Keratinocyte (primary cell): ENCODE measurements around the gene C1QTNF12. TPM values are rescaled to one million over a fixed set of nuclear protein-coding genes. Genes with fewer than 3 reads are reported as not detected.

Source experiments
- DNase-seq: peaks from one replicate; pipeline ENCODE4 v3.0.0-alpha.2; 2011; ENCODE audit warnings: low read depth, missing footprints, low spot score
- FAIRE-seq: peaks from 2 replicates; lab custom pipeline; 2011; peaks lifted over from hg19 to GRCh38; lab: Jason Lieb, UNC
- H2AFZ ChIP-seq: 2 replicates; pipeline ENCODE4 v1.6.0; 2012; ENCODE audit warnings: low read length, control low read depth, inconsistent platforms; ENCODE audit not compliant: control insufficient read depth
- H3K27ac ChIP-seq: 2 replicates; pipeline ENCODE4 v1.5.1; 2011; ENCODE audit warnings: low read length; ENCODE audit not compliant: control insufficient read depth, insufficient read depth
- H3K27me3 ChIP-seq: 3 replicates; pipeline ENCODE4 v1.6.0; 2011; ENCODE audit warnings: low read length; ENCODE audit not compliant: control insufficient read depth, insufficient read depth; ENCODE audit errors: extremely low read depth
- H3K36me3 ChIP-seq, 2 experiments: 2 replicates in 1 of 2; 3 replicates in 1 of 2; pipeline ENCODE4 v1.5.1; 2011; ENCODE audit warnings: low read length in 2 of 2, mild to moderate bottlenecking in 1 of 2; ENCODE audit not compliant: control insufficient read depth in 2 of 2, insufficient read depth in 2 of 2; ENCODE audit errors: extremely low read depth in 1 of 2
- H3K4me1 ChIP-seq: 3 replicates; pipeline ENCODE4 v1.5.1; 2011; ENCODE audit warnings: low read length; ENCODE audit not compliant: control insufficient read depth, insufficient read depth; ENCODE audit errors: extremely low read depth
- H3K4me2 ChIP-seq: 3 replicates; pipeline ENCODE4 v1.6.0; 2011; ENCODE audit warnings: low read depth, low read length; ENCODE audit not compliant: control insufficient read depth, insufficient read depth; ENCODE audit errors: extremely low read depth
- H3K4me3 ChIP-seq, 3 experiments: fragments of 200-600 bp in 1 of 3; sonication (generic) in 1 of 3; 2 replicates in 2 of 3; 3 replicates in 1 of 3; pipeline ENCODE4 v1.5.1; 2011 to 2016; ENCODE audit warnings: low read length in 3 of 3, mild to moderate bottlenecking in 3 of 3, control low read depth in 2 of 3, inconsistent platforms in 1 of 3, low read depth in 1 of 3, mixed read lengths in 1 of 3, mixed run types in 1 of 3, moderate library complexity in 1 of 3; ENCODE audit not compliant: control insufficient read depth in 2 of 3, insufficient read depth in 2 of 3; ENCODE audit errors: extremely low read depth in 1 of 3
- H3K79me2 ChIP-seq: 2 replicates; pipeline ENCODE4 v1.6.0; 2012; ENCODE audit warnings: low read length; ENCODE audit not compliant: control insufficient read depth, insufficient read depth
- H3K9ac ChIP-seq: 3 replicates; pipeline ENCODE4 v1.6.0; 2011; ENCODE audit warnings: low read length; ENCODE audit not compliant: control insufficient read depth, insufficient read depth; ENCODE audit errors: extremely low read depth
- H3K9me1 ChIP-seq: 3 replicates; pipeline ENCODE4 v1.6.0; 2011; ENCODE audit warnings: low read length; ENCODE audit not compliant: control insufficient read depth, insufficient read depth; ENCODE audit errors: extremely low read depth
- H3K9me3 ChIP-seq: 2 replicates; pipeline ENCODE4 v1.5.1; 2012; ENCODE audit warnings: low read depth, low read length; ENCODE audit not compliant: control insufficient read depth
- H4K20me1 ChIP-seq: 3 replicates; pipeline ENCODE4 v1.6.0; 2011; ENCODE audit warnings: low read length; ENCODE audit not compliant: control insufficient read depth, insufficient read depth; ENCODE audit errors: extremely low read depth
- CTCF ChIP-seq, 3 experiments: IDR thresholded peaks in 1 of 3; conservative IDR thresholded peaks in 1 of 3; optimal IDR thresholded peaks in 1 of 3; 2 replicates in 2 of 3; 3 replicates in 1 of 3; pipeline versions ENCODE3 to v1.5.1; 2011; ENCODE audit warnings: low read length in 3 of 3, mild to moderate bottlenecking in 3 of 3, moderate library complexity in 2 of 3, control low read depth in 1 of 3, inconsistent platforms in 1 of 3; ENCODE audit not compliant: insufficient read depth in 2 of 3; ENCODE audit errors: extremely low read depth in 1 of 3
- EZH2 ChIP-seq: IDR thresholded peaks from one replicate; pipeline ENCODE4 v1.6.1; 2012; ENCODE audit warnings: inconsistent platforms, mild to moderate bottlenecking, low read length, moderate library complexity
- dilution Hi-C: fragments of 300-500 bp; cut with MboI; formaldehyde crosslinking; loops from one replicate; pipeline ENCODE4 v1.7.0; 2020; ENCODE audit warnings: low sequenced_read_pairs; ENCODE audit not compliant: extremely low pct_ligation_motif_present
- polyA plus RNA-seq, 5 experiments: library from polyadenylated mRNA; depleted of rRNA in 3 of 5; stranded (reverse) in 3 of 5; stranded (forward) in 1 of 5; unstranded in 1 of 5; fragments of >200 nt; gene quantifications; 1 replicate in 1 of 5; 2 replicates in 3 of 5; 3 replicates in 1 of 5; pipeline versions ENCODE4 v1.2.1 to v1.2.3, GENCODE V29; 2011 to 2012; ENCODE audit warnings: missing spikeins in 2 of 5, low read depth in 1 of 5, low replicate concordance in 1 of 5

C1QTNF12 gene
- polyA plus RNA-seq, 1 donor (not counting 4 experiments of a cell fraction or from before 2014, with no cell fraction given): 0.18 TPM

- DNase-seq (no peak), FAIRE-seq (no peak)
- Histone ChIP-seq H3K4me2 (no peak overlapping the region), H3K79me2 (no peaks in the 10 kb centered on the region), H4K20me1 (no peaks in the 10 kb centered on the region), H3K9me1 (no peaks in the 10 kb centered on the region), H3K4me1 (peaks cover 15% of the 10 kb centered on the region), H3K36me3 (no peaks in the 10 kb centered on the region), H3K4me3 (no peak overlapping the region), H3K9ac (no peak overlapping the region), H3K27ac (no peak overlapping the region), H3K9me3 (no peaks in the 10 kb centered on the region), H3K27me3 (peaks cover 10% of the 10 kb centered on the region), H2AFZ (no peak overlapping the region)
- TF ChIP-seq CTCF (optimal IDR thresholded peaks at IDR 0.05 in 1 of 3, IDR thresholded peaks at IDR 0.05 in 1 of 3, conservative IDR thresholded peaks at IDR 0.05 in 1 of 3; ENCODE audit: extremely low read depth in 1 of 3, insufficient read depth in 2 of 3, low read length in 3 of 3): no peak
- dilution Hi-C loops: no loop called here
Observed at GRCh38 chr1:1240822-1241587, 5.5 kb downstream of the C1QTNF12 start.

GRCh38 chr1:1240348-1240732 lies 6.2 kb downstream of the C1QTNF12 start:
- no peak overlapping the region for H3K9ac ChIP-seq

More at GRCh38 chr1:1240348-1240732, 6.2 kb downstream of the C1QTNF12 start:
- Histone ChIP-seq H3K36me3 (no peaks in the 10 kb centered on the region), H3K27ac (no peak overlapping the region), H3K27me3 (peaks cover 6% of the 10 kb centered on the region), H3K79me2 (no peaks in the 10 kb centered on the region), H4K20me1 (no peaks in the 10 kb centered on the region), H3K4me1 (peaks cover 15% of the 10 kb centered on the region), H3K9me3 (no peaks in the 10 kb centered on the region), H3K9me1 (no peaks in the 10 kb centered on the region), H3K4me2 (no peak overlapping the region), H3K4me3 (no peak overlapping the region), H2AFZ (no peak overlapping the region)
- dilution Hi-C loops: no loop called here
- TF ChIP-seq EZH2 (no peak), CTCF (optimal IDR thresholded peaks at IDR 0.05 in 1 of 3, IDR thresholded peaks at IDR 0.05 in 1 of 3, conservative IDR thresholded peaks at IDR 0.05 in 1 of 3; ENCODE audit: extremely low read depth in 1 of 3, insufficient read depth in 2 of 3, low read length in 3 of 3) (no peak)
- FAIRE-seq: no peak
- no peak for DNase-seq
